Measurements from ENCODE around the gene SENP5. TPM values are rescaled to one million over a fixed set of nuclear protein-coding genes. Genes with fewer than 3 reads are reported as not detected.

SENP5 gene
- total and polyA plus RNA-seq, 9 of the 15 experiments (the other 6 are each of a cell fraction or from before 2014, with no cell fraction given): 18.3 to 59.7 (median 35.8) TPM

GRCh38 chr3:196894557-196895295 lies 27.0 kb downstream of the SENP5 start:
- BruUV-seq (replicated peaks): no TSS peak
- POLR2A ChIA-PET: interaction anchor here (0.6 kb wide), 1 partner anchor 20 kb away, joined by 3 read pairs; no protein-coding TSS in a partner anchor
- Histone ChIP-seq H2AFZ (ENCODE audit: low read depth, low read length) (no peak overlapping the region), H3K9me3 (replicated peaks; ENCODE audit: control insufficient read depth, insufficient read depth, low read depth, low read length) (no peaks in the 10 kb centered on the region), H3K4me3 (no peak overlapping the region), H3K79me2 (ENCODE audit: control insufficient read depth, insufficient read depth, low read length) (peaks cover 68% of the 10 kb centered on the region), H3K9ac (ENCODE audit: insufficient read depth in 1 of 2, low read depth in 2 of 2, low read length in 2 of 2) (no peak overlapping the region), H3K4me1 (replicated peaks in 1 of 2; ENCODE audit: control insufficient read depth in 2 of 2, insufficient read depth in 2 of 2, low read length in 2 of 2) (peaks cover 3 to 9% of the 10 kb centered on the region in 2 experiments; a peak in 2 of 5 replicates), H4K20me1 (replicated peaks; ENCODE audit: control insufficient read depth, insufficient read depth, low read length) (no peaks in the 10 kb centered on the region), H3K27me3 (ENCODE audit: control insufficient read depth in 2 of 2, insufficient read depth in 2 of 2, low read length in 2 of 2) (no peaks in the 10 kb centered on the region), H3K27ac (ENCODE audit: extremely low read depth, low read depth, low read length) (no peak overlapping the region), H3K36me3 (ENCODE audit: control insufficient read depth, insufficient read depth, low read length) (peaks cover 21% of the 10 kb centered on the region), H3K9me1 (ENCODE audit: control insufficient read depth, insufficient read depth, low read length) (no peaks in the 10 kb centered on the region), H3K4me2 (ENCODE audit: insufficient read depth, low read length) (no peak overlapping the region)
- DNase-seq (ENCODE audit: extremely low read depth in 1 of 4, low spot score in 3 of 4) (no peak), FAIRE-seq (no peak), ATAC-seq (no peak)
- 94% methylated on average over 11 of the region's 13 CpGs for WGBS (ENCODE audit: insufficient coverage, low coverage, missing lambda C conversion rate)
- CTCF ChIA-PET (ENCODE audit: low intra/inter-chr PET ratio): no interaction called here
- in situ Hi-C loops (cut with MboI) (no loop called here), intact Hi-C loops (cut with micrococcal nuclease) (no loop called here)
- no peak for TF ChIP-seq NCOA6 (IDR thresholded peaks at IDR 0.05)
- TF ChIP-seq USF2 (CRISPR knock-in tag; IDR thresholded peaks at IDR 0.05): no peak
- TF ChIP-seq PTRF (tag; IDR thresholded peaks at IDR 0.05): no peak
- no peak for TF ChIP-seq UBTF (IDR thresholded peaks at IDR 0.05; ENCODE audit: borderline replicate concordance in 1 of 2, low read depth in 2 of 2, low read length in 2 of 2)
- no peak for TF ChIP-seq RERE (CRISPR knock-in tag; IDR thresholded peaks at IDR 0.05; ENCODE audit: borderline replicate concordance)
- TF ChIP-seq ZBTB33 (CRISPR knock-in tag; IDR thresholded peaks at IDR 0.05): no peak

Measured in K562 (cell line).